ENCODE results near the gene ASIC4.

Gene ASIC4

GRCh38 chr2:219515874-219516629 lies 1.8 kb downstream of the ASIC4 start:
- no peak for DNase-seq (ENCODE audit: low spot score)

DNA sequence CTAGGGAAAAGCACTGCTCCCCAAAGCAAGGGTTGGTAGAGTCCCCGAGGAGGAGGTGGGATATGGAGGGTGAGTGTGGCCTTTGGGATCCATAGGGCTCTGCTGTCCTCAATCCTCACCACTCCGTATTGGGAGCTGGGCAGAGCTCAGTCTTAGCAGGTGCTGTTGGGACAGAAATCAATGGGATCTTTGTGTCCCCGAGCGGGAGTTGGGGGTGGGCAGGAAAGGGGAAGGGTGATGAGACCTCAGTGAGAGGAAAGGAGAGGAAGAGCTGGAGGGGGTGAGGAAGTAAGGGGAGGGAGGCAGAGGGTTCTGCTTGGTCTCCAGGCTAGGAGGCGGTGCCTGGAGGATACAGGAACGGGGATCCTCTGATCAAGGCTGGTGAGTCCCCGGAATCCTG lies 2.6 kb downstream of the ASIC4 start:
- DNase-seq (ENCODE audit: low spot score) = peak; percentile 28

GRCh38 chr2:219517954-219518778 lies 3.9 kb downstream of the ASIC4 start:
- DNase-seq (ENCODE audit: low spot score) = no peak

DNA sequence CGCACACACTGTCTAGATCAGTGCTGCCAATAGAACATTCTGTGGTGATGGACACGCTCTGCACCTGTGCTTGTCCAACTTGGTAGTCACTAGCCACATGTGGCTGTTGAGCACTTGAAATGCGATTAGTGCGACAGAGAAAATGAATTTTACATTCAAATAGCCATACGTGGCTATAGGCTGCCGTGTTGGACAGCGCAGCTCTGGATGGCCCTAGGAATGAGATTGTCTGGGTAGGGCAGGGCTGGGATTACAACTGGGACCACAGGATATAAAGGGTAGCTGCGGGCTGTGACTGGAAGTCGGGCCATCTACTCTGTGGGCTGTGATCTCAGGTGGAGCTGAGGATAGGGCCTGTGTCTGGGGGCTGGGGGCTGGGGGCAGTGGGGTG lies 5.2 kb downstream of the ASIC4 start:
- DNase-seq (ENCODE audit: low spot score) = no peak

GRCh38 chr2:219520079-219520478 lies 5.8 kb downstream of the ASIC4 start:
- no peak for DNase-seq (ENCODE audit: low spot score)

GRCh38 chr2:219521066-219521880 lies 7.0 kb downstream of the ASIC4 start:
- DNase-seq (ENCODE audit: low spot score) = no peak

GRCh38 chr2:219522111-219523030 lies 8.1 kb downstream of the ASIC4 start:
- no peak for DNase-seq (ENCODE audit: low spot score)

DNA sequence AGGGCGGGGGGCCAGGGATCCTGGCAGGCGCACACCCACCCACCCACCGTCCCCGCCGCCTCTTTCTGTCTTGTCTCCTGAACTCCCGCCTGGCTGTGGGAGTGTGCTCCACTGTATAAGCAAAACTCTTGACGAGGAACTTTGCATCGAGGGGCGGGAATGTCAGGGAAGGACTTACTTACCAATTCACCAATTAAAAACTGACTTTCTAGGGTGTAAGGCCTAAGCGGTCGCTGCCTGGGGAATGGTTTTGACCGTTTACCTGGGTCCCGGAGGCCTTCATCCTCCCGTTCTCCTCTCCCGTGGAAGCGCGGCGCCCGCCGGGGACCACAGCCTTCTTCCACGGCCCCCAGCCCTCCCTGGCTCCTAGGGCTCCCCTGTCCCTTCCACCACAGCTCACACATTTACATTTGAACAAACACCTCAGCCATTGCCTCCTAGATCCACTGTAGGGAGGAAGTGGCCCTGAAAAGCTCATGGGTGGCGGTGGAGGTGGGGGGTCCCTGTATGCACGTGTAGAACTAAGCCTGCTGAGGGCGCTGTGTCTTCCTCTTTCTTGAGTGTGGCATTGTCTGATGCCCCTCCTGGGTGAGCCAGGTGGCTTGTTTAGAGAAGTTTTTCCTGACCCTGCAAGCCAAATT lies 8.9 kb downstream of the ASIC4 start:
- DNase-seq (ENCODE audit: low spot score) = no peak

DNA sequence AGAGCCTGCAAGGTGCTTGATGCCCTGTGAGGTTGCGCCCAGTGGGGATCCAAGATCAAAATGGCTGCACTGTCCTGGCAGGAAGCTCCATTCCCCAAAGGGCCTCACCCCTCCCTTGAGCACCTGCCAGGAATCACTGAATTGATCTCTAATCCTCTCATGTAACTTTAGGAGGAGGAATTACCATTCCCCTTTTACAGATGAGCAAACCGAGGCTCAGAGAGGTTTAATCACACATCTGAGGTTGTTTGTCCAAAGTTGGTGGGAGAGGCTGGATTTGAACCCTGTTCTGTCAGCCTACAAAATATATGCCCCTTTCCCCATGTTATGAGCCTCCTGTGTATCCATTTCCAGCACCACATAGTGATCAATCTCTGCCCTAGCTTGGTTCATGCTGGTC lies 10.5 kb downstream of the ASIC4 start:
- DNase-seq (ENCODE audit: low spot score) = no peak

DNA sequence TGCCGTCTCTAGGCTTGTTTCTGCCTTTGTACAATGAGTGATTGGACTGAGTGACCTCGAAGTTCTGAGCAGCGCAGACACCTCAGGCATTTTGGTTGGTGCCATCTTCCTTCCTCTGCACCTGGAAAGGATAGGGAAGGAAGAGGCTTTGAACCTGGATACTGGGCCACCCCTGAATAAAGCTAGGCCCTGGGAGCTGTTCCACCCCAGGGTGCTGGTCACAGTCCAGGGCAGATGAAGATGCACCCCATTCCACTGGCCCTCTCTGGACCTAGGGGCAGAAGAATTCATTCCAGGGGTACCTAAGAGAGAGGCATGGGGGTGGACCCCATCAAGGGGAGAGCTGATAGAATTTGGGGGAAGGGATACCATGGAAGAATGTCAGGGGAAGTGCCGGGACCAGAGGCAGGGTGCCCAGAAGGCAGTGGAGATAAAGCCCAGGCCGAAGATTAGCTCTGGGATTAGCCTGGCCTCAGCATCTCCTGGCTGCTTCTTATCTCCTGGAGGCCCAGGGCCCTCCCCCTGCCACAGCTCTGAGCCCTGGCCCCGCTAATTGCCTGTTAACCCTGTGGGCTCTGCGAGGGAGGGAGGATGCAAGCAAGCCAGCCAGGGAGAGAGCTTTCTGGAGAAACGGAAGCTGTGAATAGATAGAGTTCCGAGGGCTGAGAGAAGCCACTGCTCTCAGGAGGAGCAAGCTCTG lies 11.4 kb downstream of the ASIC4 start:
- DNase-seq (ENCODE audit: low spot score) = no peak

GRCh38 chr2:219526320-219527075 lies 12.2 kb downstream of the ASIC4 start:
- DNase-seq (ENCODE audit: low spot score) = no peak

DNA sequence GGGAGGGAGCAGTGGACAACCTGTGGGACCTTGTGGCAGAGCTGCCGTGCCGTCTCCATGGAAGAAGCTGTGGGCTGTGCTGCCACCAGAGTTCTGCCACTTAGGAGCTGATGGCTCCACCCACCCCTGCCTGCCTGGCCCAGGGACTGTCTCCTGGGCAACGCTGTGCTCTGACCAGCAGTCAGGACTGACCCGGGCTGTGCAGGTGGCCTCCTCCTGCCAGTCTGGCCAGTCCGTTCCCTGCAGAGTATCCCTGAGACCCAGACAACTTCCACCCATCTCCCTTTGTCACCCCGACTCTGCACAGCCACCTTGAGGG lies 12.8 kb downstream of the ASIC4 start:
- no peak for DNase-seq (ENCODE audit: low spot score)

DNA sequence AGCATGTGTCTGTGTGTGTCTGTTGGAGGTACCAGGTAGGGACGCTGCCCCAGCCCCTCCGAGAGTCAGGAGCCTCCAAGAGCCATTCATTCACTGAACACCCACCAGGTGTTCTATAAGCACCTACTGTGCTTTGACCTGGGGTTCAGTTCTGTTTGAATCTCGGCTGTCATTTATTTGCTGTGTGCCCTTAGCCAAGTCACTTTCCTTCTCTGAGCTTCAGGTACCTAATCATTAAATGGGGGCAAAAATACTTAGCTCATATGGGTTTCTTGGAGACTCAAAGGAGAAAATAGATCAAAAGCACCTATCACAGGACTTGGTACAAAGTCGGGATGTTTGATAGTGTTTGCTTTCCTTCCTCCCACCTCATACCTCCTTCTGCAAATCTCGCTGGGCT lies 13.2 kb downstream of the ASIC4 start:
- no peak for DNase-seq (ENCODE audit: low spot score)

DNA sequence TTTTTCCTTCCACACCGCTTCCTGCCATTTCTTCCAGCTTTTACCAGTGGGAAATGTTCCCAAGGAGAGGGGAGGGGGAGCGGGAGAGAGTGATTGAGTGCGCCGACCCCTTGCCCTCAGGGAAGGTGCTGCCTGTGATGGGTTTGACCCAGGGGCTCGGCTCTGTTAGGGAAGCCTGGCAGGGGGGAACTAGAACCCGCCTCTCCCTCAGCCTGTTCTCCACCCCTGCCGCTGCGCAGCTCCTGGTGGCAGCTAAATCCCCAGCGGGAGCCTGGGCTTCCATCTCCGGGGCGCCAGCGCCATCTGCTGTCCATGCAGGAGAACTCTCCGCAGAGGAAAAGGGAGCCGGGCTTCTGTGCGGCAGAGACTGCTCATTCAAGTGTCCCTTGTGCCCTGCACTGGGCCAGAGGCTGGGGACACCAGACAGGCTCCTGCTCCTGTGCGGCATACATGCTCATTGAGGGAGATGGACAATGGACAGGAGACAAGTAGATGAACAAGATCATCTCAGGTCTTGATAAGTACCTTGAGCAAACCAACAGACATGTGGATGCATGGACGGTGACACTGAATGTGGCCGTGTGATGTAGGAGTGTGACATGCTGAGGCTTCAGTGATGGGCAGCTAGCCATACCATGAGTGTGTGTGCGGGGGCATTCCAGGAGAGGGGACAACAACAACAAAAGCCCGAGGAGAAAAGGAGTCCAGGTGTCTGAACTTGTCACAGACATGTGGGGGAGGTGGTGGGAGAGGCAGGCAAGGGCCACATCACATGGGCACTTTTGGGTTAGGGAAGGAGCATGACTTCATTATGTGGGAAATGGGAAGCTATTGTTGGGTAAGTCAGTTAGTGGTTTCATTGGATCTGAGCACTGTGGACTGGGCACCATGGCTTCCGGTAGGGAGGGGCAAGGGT lies 16.0 kb downstream of the ASIC4 start:
- DNase-seq (ENCODE audit: low spot score) = peak; percentile 77

DNA sequence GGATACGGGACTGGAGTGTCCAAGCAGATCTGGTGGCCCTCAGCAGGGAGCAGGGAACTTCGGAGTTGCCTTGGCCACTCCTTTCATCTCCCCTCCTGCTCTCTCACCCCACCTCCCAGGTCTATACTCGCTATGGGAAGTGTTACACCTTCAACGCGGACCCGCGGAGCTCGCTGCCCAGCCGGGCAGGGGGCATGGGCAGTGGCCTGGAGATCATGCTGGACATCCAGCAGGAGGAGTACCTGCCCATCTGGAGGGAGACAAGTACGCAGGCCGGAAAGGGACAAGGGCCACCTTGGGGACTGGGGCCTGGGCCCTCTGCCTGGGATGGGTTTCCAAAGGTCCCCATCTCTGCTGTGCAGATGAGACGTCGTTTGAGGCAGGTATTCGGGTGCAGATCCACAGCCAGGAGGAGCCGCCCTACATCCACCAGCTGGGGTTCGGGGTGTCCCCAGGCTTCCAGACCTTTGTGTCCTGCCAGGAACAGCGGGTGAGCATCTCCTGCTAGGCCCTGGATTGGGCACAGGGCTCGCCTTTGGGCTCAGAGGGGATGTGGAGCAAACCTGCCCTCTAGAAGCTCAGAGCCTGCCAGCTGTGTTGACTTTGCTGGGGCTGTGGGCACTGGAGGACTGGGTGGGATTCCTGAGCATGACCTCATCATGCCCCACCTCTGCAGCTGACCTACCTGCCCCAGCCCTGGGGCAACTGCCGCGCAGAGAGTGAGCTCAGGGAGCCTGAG lies 17.5 kb downstream of the ASIC4 start:
- DNase-seq (ENCODE audit: low spot score) = no peak

DNA sequence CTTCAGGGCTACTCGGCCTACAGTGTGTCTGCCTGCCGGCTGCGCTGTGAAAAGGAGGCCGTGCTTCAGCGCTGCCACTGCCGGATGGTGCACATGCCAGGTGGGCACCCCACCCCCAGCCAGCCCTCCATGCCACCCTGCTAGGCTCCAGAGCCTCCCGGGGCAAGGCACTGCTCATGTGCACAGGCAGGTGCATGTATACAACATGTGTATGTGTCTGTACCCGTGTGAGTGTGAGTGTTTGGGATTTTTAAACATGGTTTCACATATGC lies 18.0 kb downstream of the ASIC4 start:
- DNase-seq (ENCODE audit: low spot score) = no peak

DNA sequence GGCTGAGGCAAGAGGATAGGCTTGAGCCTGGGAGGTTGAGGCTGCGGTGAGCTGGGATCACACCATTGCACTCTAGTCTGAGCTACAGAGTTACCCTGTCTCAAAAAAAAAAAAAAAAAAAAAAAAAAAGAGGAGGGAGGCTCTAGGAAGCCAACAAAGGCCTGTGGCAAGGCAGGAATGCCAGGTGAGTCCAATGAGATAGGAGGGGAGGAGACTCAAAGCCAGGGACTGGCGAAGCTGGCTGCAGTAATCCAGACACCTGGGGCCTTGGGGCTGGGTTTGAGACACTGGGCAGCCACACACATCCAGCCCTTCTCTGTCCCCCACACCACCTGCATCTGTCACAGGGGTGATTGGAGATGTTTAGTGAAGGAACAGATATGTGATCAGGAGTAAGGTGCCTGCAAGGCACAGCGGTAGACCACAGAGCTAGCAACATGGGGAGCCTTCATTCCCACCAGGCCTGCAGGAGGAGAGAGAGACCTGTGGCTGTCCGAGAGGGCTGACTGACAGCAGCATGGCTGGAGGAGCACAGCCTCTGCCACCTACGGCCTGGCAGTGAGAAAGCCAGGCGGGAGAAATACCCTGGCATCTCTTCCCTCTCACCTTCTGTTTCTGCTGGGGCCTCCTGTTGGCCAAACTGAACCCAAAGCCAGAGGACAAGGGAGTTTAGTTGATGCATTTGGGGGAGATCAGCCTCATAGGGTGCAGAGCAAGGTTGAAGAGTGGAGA lies 19.8 kb downstream of the ASIC4 start:
- DNase-seq (ENCODE audit: low spot score) = no peak

GRCh38 chr2:219536425-219536824 lies 22.1 kb downstream of the ASIC4 start:
- no peak for DNase-seq (ENCODE audit: low spot score)
